ENCODE measurements around the gene ERBB4. TPM values are rescaled to one million over a fixed set of nuclear protein-coding genes. Genes with fewer than 3 reads are reported as not detected.

ERBB4 gene
- total RNA-seq, 2 experiments from 2014 or later = not detected

DNA sequence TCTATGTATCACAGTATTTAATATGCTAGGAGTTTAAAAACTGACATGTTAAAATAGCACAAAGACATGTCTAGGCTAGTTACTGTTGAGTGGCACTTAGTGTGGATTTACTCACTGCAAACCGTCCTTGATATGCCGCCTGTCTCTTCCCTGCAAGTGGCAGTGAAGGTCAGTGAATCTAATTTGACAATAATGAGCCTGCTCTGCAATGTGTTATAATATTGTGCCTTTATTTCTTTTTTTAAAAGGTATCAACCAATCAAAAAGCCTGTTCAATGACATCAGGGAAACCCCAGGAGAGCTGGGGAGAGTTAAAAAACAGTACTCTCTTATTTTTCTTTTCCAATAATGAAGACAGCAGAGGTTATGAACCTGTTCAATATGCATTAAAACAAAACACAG lies 384.1 kb downstream of the ERBB4 start:
- Histone ChIP-seq H2AFZ (ENCODE audit: low read length) (no peak overlapping the region), H3K4me2 (ENCODE audit: low read length) (no peak overlapping the region), H3K4me1 (ENCODE audit: insufficient read depth, low read length, poor library complexity, severe bottlenecking) (no peaks in the 10 kb centered on the region), H3K27ac (ENCODE audit: low read depth, low read length, poor library complexity, severe bottlenecking) (no peak overlapping the region), H3K36me3 (ENCODE audit: insufficient read depth, low read length) (no peaks in the 10 kb centered on the region), H4K20me1 (ENCODE audit: insufficient read depth, low read length) (no peaks in the 10 kb centered on the region), H3K4me3 (ENCODE audit: low read depth, low read length, poor library complexity, severe bottlenecking) (no peak overlapping the region), H3K79me2 (ENCODE audit: insufficient read depth, low read depth, low read length) (no peaks in the 10 kb centered on the region), H3K9me3 (ENCODE audit: low read length) (no peaks in the 10 kb centered on the region), H3K9me2 (ENCODE audit: insufficient read depth, low read length) (no peaks in the 10 kb centered on the region)
- no peak for DNase-seq (ENCODE audit: low spot score)
- POLR2A ChIA-PET = interaction anchor here (0.8 kb wide), 1 partner anchor 237 kb away, joined by 3 read pairs; no protein-coding TSS in a partner anchor
- no TSS peak for BruUV-seq (replicated peaks)
- intact Hi-C loops (cut with micrococcal nuclease; ENCODE audit: unreplicated experiment) = loop anchor here (10.0 kb wide), 1 partner anchor 410 kb away; no protein-coding TSS in a partner anchor
- CTCF ChIA-PET (ENCODE audit: unreplicated experiment) = no interaction called here
- no peak for TF ChIP-seq EZH2phosphoT487 (IDR thresholded peaks at IDR 0.05; ENCODE audit: borderline replicate concordance, low read depth, low read length)
- TF ChIP-seq, protein P1, sequence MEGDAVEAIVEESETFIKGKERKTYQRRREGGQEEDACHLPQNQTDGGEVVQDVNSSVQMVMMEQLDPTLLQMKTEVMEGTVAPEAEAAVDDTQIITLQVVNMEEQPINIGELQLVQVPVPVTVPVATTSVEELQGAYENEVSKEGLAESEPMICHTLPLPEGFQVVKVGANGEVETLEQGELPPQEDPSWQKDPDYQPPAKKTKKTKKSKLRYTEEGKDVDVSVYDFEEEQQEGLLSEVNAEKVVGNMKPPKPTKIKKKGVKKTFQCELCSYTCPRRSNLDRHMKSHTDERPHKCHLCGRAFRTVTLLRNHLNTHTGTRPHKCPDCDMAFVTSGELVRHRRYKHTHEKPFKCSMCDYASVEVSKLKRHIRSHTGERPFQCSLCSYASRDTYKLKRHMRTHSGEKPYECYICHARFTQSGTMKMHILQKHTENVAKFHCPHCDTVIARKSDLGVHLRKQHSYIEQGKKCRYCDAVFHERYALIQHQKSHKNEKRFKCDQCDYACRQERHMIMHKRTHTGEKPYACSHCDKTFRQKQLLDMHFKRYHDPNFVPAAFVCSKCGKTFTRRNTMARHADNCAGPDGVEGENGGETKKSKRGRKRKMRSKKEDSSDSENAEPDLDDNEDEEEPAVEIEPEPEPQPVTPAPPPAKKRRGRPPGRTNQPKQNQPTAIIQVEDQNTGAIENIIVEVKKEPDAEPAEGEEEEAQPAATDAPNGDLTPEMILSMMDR (conservative IDR thresholded peaks at IDR 0.05; ENCODE audit: low read length) = no peak

DNA sequence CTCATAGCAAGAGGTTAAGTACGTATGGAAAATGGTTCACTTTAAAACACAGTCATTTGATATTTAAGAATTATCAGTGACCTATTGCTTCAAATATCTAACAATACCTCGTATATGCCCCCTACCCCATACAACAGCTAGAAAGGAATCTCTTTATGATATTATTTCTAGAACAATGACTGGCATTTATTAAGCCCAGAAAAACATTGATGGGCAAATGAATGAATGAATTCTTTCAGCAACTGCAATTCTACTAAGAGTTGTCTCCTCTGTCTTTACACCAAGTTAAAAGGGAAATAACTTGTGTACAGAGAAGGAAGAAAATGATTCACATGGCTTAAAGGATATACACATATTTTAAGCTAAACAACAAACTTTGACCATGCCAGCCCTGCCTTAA lies 384.7 kb downstream of the ERBB4 start:
- no peaks in the 10 kb centered on the region for H3K4me1 ChIP-seq (ENCODE audit: insufficient read depth, low read length, poor library complexity, severe bottlenecking)
- no peak overlapping the region for H3K4me3 ChIP-seq (ENCODE audit: low read depth, low read length, poor library complexity, severe bottlenecking)
- H3K9me2 ChIP-seq (ENCODE audit: insufficient read depth, low read length) = no peaks in the 10 kb centered on the region
- H3K79me2 ChIP-seq (ENCODE audit: insufficient read depth, low read depth, low read length) = no peaks in the 10 kb centered on the region
- CTCF ChIA-PET (ENCODE audit: unreplicated experiment) = no interaction called here
- POLR2A ChIA-PET = interaction anchor here (0.8 kb wide), 1 partner anchor 236 kb away, joined by 3 read pairs; no protein-coding TSS in a partner anchor
- no peaks in the 10 kb centered on the region for H4K20me1 ChIP-seq (ENCODE audit: insufficient read depth, low read length)
- no TSS peak for BruUV-seq (replicated peaks)
- H3K27ac ChIP-seq (ENCODE audit: low read depth, low read length, poor library complexity, severe bottlenecking) = no peak overlapping the region
- no peaks in the 10 kb centered on the region for H3K36me3 ChIP-seq (ENCODE audit: insufficient read depth, low read length)
- no peak overlapping the region for H3K4me2 ChIP-seq (ENCODE audit: low read length)
- no peak for DNase-seq (ENCODE audit: low spot score)
- no peak overlapping the region for H2AFZ ChIP-seq (ENCODE audit: low read length)
- TF ChIP-seq, protein P1 (conservative IDR thresholded peaks at IDR 0.05; ENCODE audit: low read length) = no peak
- TF ChIP-seq EZH2phosphoT487 (IDR thresholded peaks at IDR 0.05; ENCODE audit: borderline replicate concordance, low read depth, low read length) = no peak
- intact Hi-C loops (cut with micrococcal nuclease; ENCODE audit: unreplicated experiment) = loop anchor here (10.0 kb wide), 1 partner anchor 409 kb away; no protein-coding TSS in a partner anchor
- no peaks in the 10 kb centered on the region for H3K9me3 ChIP-seq (ENCODE audit: low read length)

DNA sequence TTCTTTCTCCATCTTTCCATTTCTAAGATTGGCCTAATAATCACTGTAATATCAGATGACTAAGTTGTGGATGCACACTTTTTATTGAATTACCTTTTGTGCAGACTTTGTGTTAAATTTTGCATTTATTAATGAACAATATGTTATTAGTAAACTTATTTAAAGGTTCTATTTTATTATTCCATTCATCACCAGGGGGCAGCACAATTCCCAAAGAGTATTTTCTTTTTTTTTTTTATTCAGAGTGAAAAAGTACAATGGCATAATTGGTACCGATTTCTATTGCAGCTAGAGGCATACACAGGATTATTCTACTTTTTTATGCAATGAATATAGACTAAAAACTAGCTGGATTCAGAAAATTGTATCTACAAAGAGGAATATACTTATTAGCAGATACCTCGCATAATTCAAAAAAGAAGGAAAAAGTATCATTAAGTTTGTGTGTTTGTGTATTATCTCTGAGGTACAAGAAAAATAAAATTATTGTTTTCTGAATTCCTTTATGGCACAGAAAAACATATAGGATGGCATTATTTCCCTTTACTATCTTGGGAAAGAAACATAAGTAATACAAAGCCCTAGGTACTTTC lies 390.6 kb downstream of the ERBB4 start:
- BruUV-seq (replicated peaks) = no TSS peak
- TF ChIP-seq EZH2phosphoT487 (IDR thresholded peaks at IDR 0.05; ENCODE audit: borderline replicate concordance, low read depth, low read length) = no peak
- TF ChIP-seq, protein P1 (conservative IDR thresholded peaks at IDR 0.05; ENCODE audit: low read length) = peak; percentile 84
- H3K4me2 ChIP-seq (ENCODE audit: low read length) = no peak overlapping the region
- POLR2A ChIA-PET = no interaction called here
- H3K27ac ChIP-seq (ENCODE audit: low read depth, low read length, poor library complexity, severe bottlenecking) = no peak overlapping the region
- H4K20me1 ChIP-seq (ENCODE audit: insufficient read depth, low read length) = no peaks in the 10 kb centered on the region
- H3K4me1 ChIP-seq (ENCODE audit: insufficient read depth, low read length, poor library complexity, severe bottlenecking) = no peaks in the 10 kb centered on the region
- intact Hi-C loops (cut with micrococcal nuclease; ENCODE audit: unreplicated experiment) = loop anchor here (5.0 kb wide), 1 partner anchor 419 kb away; no protein-coding TSS in a partner anchor
- peak; percentile 2 for DNase-seq (ENCODE audit: low spot score)
- CTCF ChIA-PET (ENCODE audit: unreplicated experiment) = no interaction called here
- H2AFZ ChIP-seq (ENCODE audit: low read length) = no peak overlapping the region
- H3K4me3 ChIP-seq (ENCODE audit: low read depth, low read length, poor library complexity, severe bottlenecking) = no peak overlapping the region
- H3K9me2 ChIP-seq (ENCODE audit: insufficient read depth, low read length) = no peaks in the 10 kb centered on the region
- no peaks in the 10 kb centered on the region for H3K36me3 ChIP-seq (ENCODE audit: insufficient read depth, low read length)
- no peaks in the 10 kb centered on the region for H3K9me3 ChIP-seq (ENCODE audit: low read length)
- no peaks in the 10 kb centered on the region for H3K79me2 ChIP-seq (ENCODE audit: insufficient read depth, low read depth, low read length)
